Breast epithelium (tissue), 4 donors: ENCODE results near the gene MAD1L1. TPM values are rescaled to one million over a fixed set of nuclear protein-coding genes. Genes with fewer than 3 reads are reported as not detected.

Experiments
- DNase-seq, 2 donors: peaks; one replicate each; pipeline ENCODE4 v3.0.0-alpha.2; 2019; ENCODE audit warnings: low spot score in 2 of 2
- H3K27ac ChIP-seq, 2 donors: fragments of 200-600 bp; sonication (generic) in 1 of 2; one replicate each; pipeline ENCODE4 v1.5.1; 2016 to 2019; ENCODE audit warnings: mild to moderate bottlenecking in 1 of 2
- H3K27me3 ChIP-seq, 2 donors: fragments of 200-600 bp; sonication (generic) in 1 of 2; one replicate each; pipeline versions ENCODE4 v1.5.1 to v1.6.0; 2017 to 2019; ENCODE audit warnings: control low read depth in 1 of 2, mild to moderate bottlenecking in 1 of 2
- H3K36me3 ChIP-seq: fragments of 200-600 bp; one replicate; pipeline ENCODE4 v1.5.1; 2019
- H3K4me1 ChIP-seq, 2 donors: fragments of 200-600 bp; sonication (generic); one replicate each; pipeline ENCODE4 v1.5.1; 2016 to 2019; ENCODE audit warnings: control low read depth in 1 of 2
- H3K4me3 ChIP-seq, 3 donors: fragments of 200-600 bp; sonication (generic); 1 replicate in 2 of 3; 2 replicates in 1 of 3; pipeline ENCODE4 v1.5.1; 2016 to 2019; ENCODE audit warnings: mild to moderate bottlenecking in 3 of 3, moderate library complexity in 2 of 3
- H3K9me3 ChIP-seq, 2 donors: fragments of 200-600 bp; sonication (generic) in 1 of 2; one replicate each; pipeline ENCODE4 v1.5.1; 2016 to 2019; ENCODE audit warnings: control low read depth in 1 of 2
- POLR2A ChIP-seq: fragments of 450-650 bp; IDR thresholded peaks from one replicate; pipeline ENCODE4 v1.6.1; 2016; ENCODE audit warnings: antibody characterized with exemption, mild to moderate bottlenecking, moderate library complexity
- POLR2AphosphoS5 ChIP-seq, 3 donors: sonication (generic); formaldehyde crosslinking; IDR thresholded peaks; one replicate each; pipeline ENCODE4 v1.6.1; 2017; ENCODE audit warnings: antibody characterized with exemption in 3 of 3
- intact Hi-C: fragments of 100-400 bp; cut with DNase I; formaldehyde crosslinking; loops from one replicate; pipeline ENCODE4 v1.15.1; 2023; ENCODE audit warnings: low total_unique reads
- total RNA-seq, 3 donors: library from RNA; depleted of rRNA; stranded (reverse); fragments of >200 nt; gene quantifications; one replicate each; pipeline ENCODE4 v1.1.0, GENCODE V29; 2016
- TF ChIP-seq, protein P1 (sequence below), 3 donors: fragments of 450-650 bp; IDR thresholded peaks; one replicate each; pipeline ENCODE4 v1.5.1; 2016 to 2017; ENCODE audit warnings: antibody characterized with exemption in 3 of 3, mild to moderate bottlenecking in 3 of 3, moderate library complexity in 3 of 3

Gene MAD1L1
- total RNA-seq, 3 donors from 2014 or later = 27.7 to 33.9 (median 28.8) TPM

- no peak for DNase-seq
- Histone ChIP-seq H3K9me3 (no peaks in the 10 kb centered on the region), H3K27me3 (no peaks in the 10 kb centered on the region), H3K4me1 (no peaks in the 10 kb centered on the region), H3K27ac (no peak overlapping the region), H3K4me3 (no peak overlapping the region), H3K36me3 (no peaks in the 10 kb centered on the region)
- intact Hi-C loops = no loop called here
- TF ChIP-seq POLR2AphosphoS5 (IDR thresholded peaks at IDR 0.05) (no peak), POLR2A (no peak)
- TF ChIP-seq, protein P1, sequence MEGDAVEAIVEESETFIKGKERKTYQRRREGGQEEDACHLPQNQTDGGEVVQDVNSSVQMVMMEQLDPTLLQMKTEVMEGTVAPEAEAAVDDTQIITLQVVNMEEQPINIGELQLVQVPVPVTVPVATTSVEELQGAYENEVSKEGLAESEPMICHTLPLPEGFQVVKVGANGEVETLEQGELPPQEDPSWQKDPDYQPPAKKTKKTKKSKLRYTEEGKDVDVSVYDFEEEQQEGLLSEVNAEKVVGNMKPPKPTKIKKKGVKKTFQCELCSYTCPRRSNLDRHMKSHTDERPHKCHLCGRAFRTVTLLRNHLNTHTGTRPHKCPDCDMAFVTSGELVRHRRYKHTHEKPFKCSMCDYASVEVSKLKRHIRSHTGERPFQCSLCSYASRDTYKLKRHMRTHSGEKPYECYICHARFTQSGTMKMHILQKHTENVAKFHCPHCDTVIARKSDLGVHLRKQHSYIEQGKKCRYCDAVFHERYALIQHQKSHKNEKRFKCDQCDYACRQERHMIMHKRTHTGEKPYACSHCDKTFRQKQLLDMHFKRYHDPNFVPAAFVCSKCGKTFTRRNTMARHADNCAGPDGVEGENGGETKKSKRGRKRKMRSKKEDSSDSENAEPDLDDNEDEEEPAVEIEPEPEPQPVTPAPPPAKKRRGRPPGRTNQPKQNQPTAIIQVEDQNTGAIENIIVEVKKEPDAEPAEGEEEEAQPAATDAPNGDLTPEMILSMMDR (IDR thresholded peaks at IDR 0.05) = no peak
Measured at GRCh38 chr7:2139004-2139699, 93.6 kb downstream of the MAD1L1 start.

DNA sequence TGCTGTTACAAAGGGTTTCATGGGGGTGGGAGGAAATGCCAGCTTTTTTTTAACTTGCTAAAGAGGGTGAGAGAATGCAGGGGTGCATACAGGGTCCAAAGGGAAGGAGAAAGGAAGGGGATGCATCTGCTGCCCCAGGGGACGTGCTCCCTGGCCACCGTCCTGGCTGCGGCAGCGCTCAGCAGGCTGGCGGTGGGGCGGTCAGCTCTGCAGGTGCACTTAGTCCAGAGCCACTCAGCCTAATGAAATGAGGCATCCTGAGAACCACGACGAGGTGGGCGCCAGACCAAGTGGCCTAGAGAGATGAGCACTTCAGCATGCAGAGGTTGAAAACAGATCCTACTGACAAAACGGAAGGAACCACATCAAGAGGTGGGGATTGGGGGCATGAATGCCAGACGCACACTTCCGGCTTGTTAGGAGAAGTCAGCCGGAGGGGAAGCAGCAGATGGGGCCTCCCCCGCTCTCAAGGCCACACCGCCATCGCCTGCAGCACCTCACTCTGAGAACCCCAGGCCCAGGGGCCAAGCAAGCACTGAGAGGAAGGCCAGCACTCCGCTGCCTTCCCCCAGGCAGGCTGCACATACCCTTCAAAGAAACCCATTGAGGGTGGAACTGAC, 94.5 kb downstream of the MAD1L1 start:
- Histone ChIP-seq H3K36me3 (no peaks in the 10 kb centered on the region), H3K27me3 (no peaks in the 10 kb centered on the region), H3K27ac (no peak overlapping the region), H3K9me3 (no peaks in the 10 kb centered on the region), H3K4me1 (no peaks in the 10 kb centered on the region), H3K4me3 (no peak overlapping the region)
- intact Hi-C loops = no loop called here
- DNase-seq = no peak
- TF ChIP-seq POLR2A (no peak), POLR2AphosphoS5 (IDR thresholded peaks at IDR 0.05) (no peak)
- TF ChIP-seq, protein P1 (IDR thresholded peaks at IDR 0.05) = no peak

DNA sequence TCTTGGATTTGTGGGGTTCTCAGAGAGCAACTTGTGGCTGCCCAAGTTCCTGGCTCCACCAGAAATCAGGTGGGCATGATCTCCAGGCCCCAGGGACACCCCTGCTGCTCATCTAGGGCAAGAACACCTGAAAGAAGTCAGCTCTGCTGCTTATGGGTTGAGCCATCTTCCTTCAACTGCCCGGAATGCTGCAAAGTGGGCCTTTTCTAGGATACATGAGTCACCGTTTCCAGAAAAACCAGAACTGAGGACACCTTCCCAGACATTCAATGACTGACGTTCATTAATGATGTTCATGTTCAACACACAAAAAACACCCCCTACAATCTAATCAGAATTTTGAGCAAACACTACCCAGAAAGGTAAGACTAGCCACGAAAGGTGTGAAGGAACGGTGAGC, 98.0 kb downstream of the MAD1L1 start:
- no peak overlapping the region for H3K4me3 ChIP-seq
- intact Hi-C loops = no loop called here
- no peaks in the 10 kb centered on the region for H3K9me3 ChIP-seq
- DNase-seq = no peak
- no peak overlapping the region for H3K27ac ChIP-seq
- H3K4me1 ChIP-seq = no peaks in the 10 kb centered on the region
- no peaks in the 10 kb centered on the region for H3K36me3 ChIP-seq
- no peaks in the 10 kb centered on the region for H3K27me3 ChIP-seq
- TF ChIP-seq POLR2A (no peak), POLR2AphosphoS5 (IDR thresholded peaks at IDR 0.05) (no peak)
- TF ChIP-seq, protein P1 (IDR thresholded peaks at IDR 0.05) = no peak

GRCh38 chr7:2132243-2132642, 100.5 kb downstream of the MAD1L1 start:
- H3K36me3 ChIP-seq = no peaks in the 10 kb centered on the region
- H3K27me3 ChIP-seq = no peaks in the 10 kb centered on the region
- no peak overlapping the region for H3K27ac ChIP-seq
- intact Hi-C loops = no loop called here
- TF ChIP-seq POLR2AphosphoS5 (IDR thresholded peaks at IDR 0.05) = no peak
- no peaks in the 10 kb centered on the region for H3K4me1 ChIP-seq
- H3K4me3 ChIP-seq = no peak overlapping the region
- DNase-seq = no peak
- no peaks in the 10 kb centered on the region for H3K9me3 ChIP-seq

DNA sequence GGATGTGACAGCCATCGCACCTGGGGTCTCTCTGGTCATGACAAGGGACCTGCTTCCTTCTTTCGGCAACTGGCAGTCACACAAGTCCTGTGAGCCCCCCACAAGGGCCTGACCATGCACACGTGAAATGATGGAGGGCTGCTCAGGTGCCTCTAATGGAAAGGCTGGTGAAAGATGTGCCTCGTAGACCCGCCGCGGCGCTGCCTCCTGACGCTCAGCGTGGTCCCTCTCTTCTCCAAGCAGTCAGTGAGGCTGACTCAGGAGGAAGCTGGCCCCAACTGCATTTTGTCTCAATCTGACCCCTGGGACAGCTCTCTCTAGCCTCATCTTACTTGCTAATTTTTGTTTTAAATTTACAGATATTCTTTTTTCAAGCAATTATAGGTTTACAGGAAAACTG, 100.9 kb downstream of the MAD1L1 start:
- no peaks in the 10 kb centered on the region for H3K27me3 ChIP-seq
- TF ChIP-seq POLR2AphosphoS5 (IDR thresholded peaks at IDR 0.05) (no peak), POLR2A (no peak)
- TF ChIP-seq, protein P1 (IDR thresholded peaks at IDR 0.05) = no peak
- H3K9me3 ChIP-seq = no peaks in the 10 kb centered on the region
- H3K4me1 ChIP-seq = no peaks in the 10 kb centered on the region
- DNase-seq = no peak
- H3K36me3 ChIP-seq = no peaks in the 10 kb centered on the region
- intact Hi-C loops = no loop called here
- H3K27ac ChIP-seq = no peak overlapping the region
- H3K4me3 ChIP-seq = no peak overlapping the region
